Neutrophil (primary cell): ENCODE measurements around the gene KRT73.

Source experiments
- H3K27ac ChIP-seq: fragments of 200-600 bp; sonication (generic); 2 replicates; pipeline ENCODE4 v1.5.1; 2016; ENCODE audit warnings: mild to moderate bottlenecking, moderate library complexity
- H3K27me3 ChIP-seq: fragments of 200-600 bp; sonication (generic); 2 replicates; pipeline ENCODE4 v1.6.0; 2016; ENCODE audit warnings: mild to moderate bottlenecking
- H3K36me3 ChIP-seq: fragments of 200-600 bp; sonication (generic); 2 replicates; pipeline ENCODE4 v1.5.1; 2017
- H3K4me1 ChIP-seq, 2 experiments: fragments of 200-600 bp in 1 of 2; sonication (generic) in 1 of 2; 1 replicate in 1 of 2; 2 replicates in 1 of 2; pipeline versions ENCODE4 v1.5.1 to v1.6.1; 2013 to 2016; ENCODE audit warnings: low read depth in 1 of 2, low read length in 1 of 2, mild to moderate bottlenecking in 1 of 2, moderate library complexity in 1 of 2; ENCODE audit not compliant: control insufficient read depth in 1 of 2, insufficient read depth in 1 of 2
- H3K4me3 ChIP-seq, 2 experiments: fragments of 200-600 bp in 1 of 2; sonication (generic) in 1 of 2; 1 replicate in 1 of 2; 2 replicates in 1 of 2; pipeline ENCODE4 v1.5.1; 2013 to 2016; ENCODE audit warnings: low read depth in 1 of 2, low read length in 1 of 2, mild to moderate bottlenecking in 1 of 2, moderate library complexity in 1 of 2
- H3K9me3 ChIP-seq: fragments of 200-600 bp; sonication (generic); 2 replicates; pipeline ENCODE4 v1.5.1; 2016
- CTCF ChIP-seq: fragments of 200-600 bp; sonication (generic); IDR thresholded peaks from 2 replicates; pipeline ENCODE4 v1.5.1; 2016; ENCODE audit warnings: antibody characterized with exemption

The KRT73 gene

GRCh38 chr12:52622349-52622748 is 4.0 kb upstream of the KRT73 start:
- TF ChIP-seq CTCF, result no peak
- H3K9me3 ChIP-seq, result no peaks in the 10 kb centered on the region
- no peak overlapping the region for H3K4me3 ChIP-seq
- H3K27ac ChIP-seq, result no peak overlapping the region
- no peaks in the 10 kb centered on the region for H3K36me3 ChIP-seq
- no peaks in the 10 kb centered on the region for H3K4me1 ChIP-seq
- no peaks in the 10 kb centered on the region for H3K27me3 ChIP-seq

- no peaks in the 10 kb centered on the region for H3K36me3 ChIP-seq
- TF ChIP-seq CTCF, result no peak
- no peak overlapping the region for H3K27ac ChIP-seq
- H3K4me1 ChIP-seq, result no peaks in the 10 kb centered on the region
- no peak overlapping the region for H3K4me3 ChIP-seq
- H3K27me3 ChIP-seq, result no peaks in the 10 kb centered on the region
- no peaks in the 10 kb centered on the region for H3K9me3 ChIP-seq
Measured at GRCh38 chr12:52618866-52619265, 507 bp upstream of the KRT73 start.

- no peak overlapping the region for H3K27ac ChIP-seq
- no peaks in the 10 kb centered on the region for H3K27me3 ChIP-seq
- no peak for TF ChIP-seq CTCF
- H3K4me1 ChIP-seq, result no peaks in the 10 kb centered on the region
- H3K4me3 ChIP-seq, result no peak overlapping the region
- no peaks in the 10 kb centered on the region for H3K9me3 ChIP-seq
- no peaks in the 10 kb centered on the region for H3K36me3 ChIP-seq
Measured at GRCh38 chr12:52617403-52617785, 965 bp downstream of the KRT73 start.

GRCh38 chr12:52616680-52617402 is 1.5 kb downstream of the KRT73 start:
- H3K4me1 ChIP-seq, result no peaks in the 10 kb centered on the region
- H3K4me3 ChIP-seq, result no peak overlapping the region
- H3K27me3 ChIP-seq, result no peaks in the 10 kb centered on the region
- no peaks in the 10 kb centered on the region for H3K9me3 ChIP-seq
- H3K36me3 ChIP-seq, result no peaks in the 10 kb centered on the region
- no peak overlapping the region for H3K27ac ChIP-seq
- no peak for TF ChIP-seq CTCF

GRCh38 chr12:52615912-52616311 is 2.4 kb downstream of the KRT73 start:
- Histone ChIP-seq H3K4me3 (no peak overlapping the region), H3K27ac (no peak overlapping the region), H3K27me3 (peaks cover 5% of the 10 kb centered on the region), H3K9me3 (no peaks in the 10 kb centered on the region), H3K36me3 (no peaks in the 10 kb centered on the region), H3K4me1 (no peaks in the 10 kb centered on the region)
- TF ChIP-seq CTCF, result no peak
